Activated CD8-positive, alpha-beta memory T cell treated with anti-CD3 and anti-CD28 coated beads for 48 hours (primary cell): ENCODE data around the gene GCNT4.

Experiments
- DNase-seq, 3 experiments: peaks; one replicate each; pipeline ENCODE4 v3.0.0-alpha.2; 2020; ENCODE audit warnings: low read depth in 2 of 3, low spot score in 2 of 3

GCNT4 gene

GRCh38 chr5:75018805-75019587 is 33.4 kb downstream of the GCNT4 start:
- no peak for DNase-seq

- no peak for DNase-seq
Observed at GRCh38 chr5:75017971-75018370, 34.4 kb downstream of the GCNT4 start.

- DNase-seq = no peak
Observed at GRCh38 chr5:75016896-75017295, 35.5 kb downstream of the GCNT4 start.

- DNase-seq = no peak
Observed at GRCh38 chr5:75012748-75013147, 39.6 kb downstream of the GCNT4 start.

GRCh38 chr5:75010838-75011237 is 41.5 kb downstream of the GCNT4 start:
- DNase-seq = no peak

- no peak for DNase-seq
Observed at GRCh38 chr5:75009556-75010345, 42.6 kb downstream of the GCNT4 start.

- no peak for DNase-seq
Observed at GRCh38 chr5:75006865-75007822, 45.2 kb downstream of the GCNT4 start.

- no peak for DNase-seq
Observed at GRCh38 chr5:75005561-75005960, 46.8 kb downstream of the GCNT4 start.
